Sigmoid colon (tissue), 4 donors: Measurements from ENCODE around the gene TMEM59.

Experiments
- EP300 ChIP-seq, 4 donors: sonication (generic); formaldehyde crosslinking; IDR thresholded peaks; one replicate each; pipeline ENCODE4 v1.6.1; 2017; ENCODE audit warnings: antibody characterized with exemption in 4 of 4
- TF ChIP-seq, protein P1 (sequence below), 4 experiments: fragments of 450-650 bp in 3 of 4; fragments of 200-600 bp in 1 of 4; IDR thresholded peaks; one replicate each; pipeline ENCODE4 v1.5.1; 2016 to 2019; ENCODE audit warnings: antibody characterized with exemption in 4 of 4, mild to moderate bottlenecking in 3 of 4, moderate library complexity in 2 of 4

DNA sequence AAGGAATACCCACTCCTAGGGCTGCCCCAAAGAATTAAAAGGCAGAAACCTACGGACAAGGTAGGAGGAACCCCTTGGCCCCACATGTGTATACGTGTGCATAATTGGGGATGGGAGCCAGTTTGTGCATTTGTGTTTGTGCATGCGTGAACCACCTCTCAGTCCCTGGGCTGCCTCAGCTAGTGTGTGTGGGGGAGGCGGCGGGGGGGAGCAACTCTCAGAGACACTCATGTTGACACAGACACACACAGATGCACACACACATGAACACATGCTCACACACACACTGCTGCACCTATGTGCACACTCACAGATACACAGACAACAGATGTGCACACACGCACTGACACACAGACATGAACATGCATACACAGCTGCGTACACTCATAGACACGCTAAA lies 40.1 kb downstream of the TMEM59 start:
- TF ChIP-seq, protein P1, sequence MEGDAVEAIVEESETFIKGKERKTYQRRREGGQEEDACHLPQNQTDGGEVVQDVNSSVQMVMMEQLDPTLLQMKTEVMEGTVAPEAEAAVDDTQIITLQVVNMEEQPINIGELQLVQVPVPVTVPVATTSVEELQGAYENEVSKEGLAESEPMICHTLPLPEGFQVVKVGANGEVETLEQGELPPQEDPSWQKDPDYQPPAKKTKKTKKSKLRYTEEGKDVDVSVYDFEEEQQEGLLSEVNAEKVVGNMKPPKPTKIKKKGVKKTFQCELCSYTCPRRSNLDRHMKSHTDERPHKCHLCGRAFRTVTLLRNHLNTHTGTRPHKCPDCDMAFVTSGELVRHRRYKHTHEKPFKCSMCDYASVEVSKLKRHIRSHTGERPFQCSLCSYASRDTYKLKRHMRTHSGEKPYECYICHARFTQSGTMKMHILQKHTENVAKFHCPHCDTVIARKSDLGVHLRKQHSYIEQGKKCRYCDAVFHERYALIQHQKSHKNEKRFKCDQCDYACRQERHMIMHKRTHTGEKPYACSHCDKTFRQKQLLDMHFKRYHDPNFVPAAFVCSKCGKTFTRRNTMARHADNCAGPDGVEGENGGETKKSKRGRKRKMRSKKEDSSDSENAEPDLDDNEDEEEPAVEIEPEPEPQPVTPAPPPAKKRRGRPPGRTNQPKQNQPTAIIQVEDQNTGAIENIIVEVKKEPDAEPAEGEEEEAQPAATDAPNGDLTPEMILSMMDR (IDR thresholded peaks at IDR 0.05) = no peak
- no peak for TF ChIP-seq EP300 (IDR thresholded peaks at IDR 0.05)
